AG08395 (cell line): Measurements from ENCODE around the gene MAN1A1.

Experiments
- DNase-seq: peaks from one replicate; pipeline ENCODE4 v3.0.0; 2012; ENCODE audit warnings: mixed read lengths, low spot score

Gene MAN1A1

DNA sequence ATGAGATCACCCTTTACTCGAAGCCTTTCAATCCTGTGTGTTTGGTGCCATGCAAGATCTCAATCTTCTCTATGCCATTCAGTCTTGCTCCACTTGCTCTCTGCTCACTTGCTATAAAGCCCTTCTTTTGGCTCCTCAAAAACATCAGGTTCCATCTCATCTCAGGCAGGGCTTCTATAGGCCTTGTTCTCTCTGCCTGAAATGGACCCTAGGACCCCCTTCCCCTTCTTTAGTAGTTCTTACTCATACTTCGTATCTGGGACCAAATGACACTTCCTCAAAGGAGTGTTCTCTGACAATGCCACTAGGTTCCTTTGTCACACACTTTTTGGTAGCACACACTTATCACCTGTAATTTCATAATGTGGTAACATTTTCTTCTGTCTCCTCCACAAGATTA lies 154.4 kb downstream of the MAN1A1 start:
- no peak for DNase-seq

DNA sequence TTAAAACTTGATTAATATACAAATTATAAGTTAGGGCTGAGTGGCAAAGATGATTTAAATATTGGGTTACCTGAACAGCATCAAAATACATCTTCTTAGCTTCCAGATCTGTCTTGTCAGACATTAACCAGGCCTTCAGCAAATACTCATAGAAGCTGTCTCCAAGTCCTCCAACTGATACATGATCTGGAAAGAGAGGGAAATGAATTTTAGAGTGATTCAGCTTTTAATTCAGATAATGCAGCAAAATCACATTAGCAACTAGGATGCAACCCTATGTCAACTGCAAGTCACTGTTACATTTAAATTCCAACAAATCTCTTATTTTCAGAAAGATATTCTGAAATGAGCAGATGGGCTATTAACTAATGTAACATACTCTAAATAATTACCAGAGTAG lies 155.9 kb downstream of the MAN1A1 start:
- DNase-seq: no peak

DNA sequence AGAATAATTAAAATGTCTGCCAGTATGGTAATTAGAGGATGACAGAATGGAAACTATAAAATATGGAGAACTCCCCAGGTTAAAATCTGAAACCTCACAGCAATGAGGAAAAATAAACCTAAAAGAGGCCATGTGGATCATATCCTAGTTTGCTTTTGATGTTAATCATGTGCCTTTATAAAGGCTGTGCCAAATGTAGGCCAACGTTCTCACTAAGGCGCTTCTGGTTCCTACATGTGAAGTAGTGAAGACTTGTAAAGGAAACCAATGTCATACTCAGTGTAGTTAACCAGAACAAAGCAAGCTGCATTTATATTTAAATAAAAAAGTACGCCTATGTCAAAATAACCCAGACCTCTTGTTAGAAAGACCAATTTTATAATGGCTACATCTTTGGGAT lies 157.4 kb downstream of the MAN1A1 start:
- no peak for DNase-seq

DNA sequence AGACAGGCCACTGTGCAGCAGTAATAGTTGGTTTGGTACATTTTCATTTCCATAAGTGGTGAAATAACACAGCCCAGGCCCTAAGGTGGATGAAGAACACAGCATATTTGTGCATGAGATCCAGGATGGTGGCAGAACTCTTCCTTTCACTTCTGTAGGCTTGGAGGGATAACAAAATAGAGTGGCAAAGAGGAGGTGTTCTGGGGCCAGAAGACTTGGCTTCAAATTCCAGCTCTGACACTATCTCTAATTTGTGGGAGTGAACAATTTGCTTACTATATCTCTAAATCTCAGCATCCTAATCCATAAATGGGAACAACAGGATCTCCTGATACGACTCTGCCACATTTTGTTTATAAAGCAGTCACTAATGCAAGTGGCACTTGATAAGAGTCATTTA lies 159.4 kb downstream of the MAN1A1 start:
- DNase-seq: no peak

DNA sequence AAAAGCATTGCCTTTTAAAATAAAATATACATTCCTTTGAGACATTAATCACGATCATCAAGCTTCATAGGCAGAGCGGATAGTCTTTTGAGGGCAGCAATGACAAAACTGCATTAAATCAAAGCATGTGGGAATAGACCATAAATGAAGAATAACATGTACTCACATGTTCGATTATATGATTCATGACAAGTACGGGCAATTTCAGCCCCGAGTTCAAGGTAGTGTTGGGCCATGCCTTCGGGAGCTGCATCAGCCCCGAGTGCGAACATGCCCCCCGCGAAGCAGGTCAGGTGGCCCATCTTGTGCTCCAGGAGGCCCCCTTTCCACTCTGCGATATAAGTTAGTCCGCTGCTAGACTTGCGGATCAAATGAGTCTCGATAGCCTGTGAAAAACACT lies 160.1 kb downstream of the MAN1A1 start:
- DNase-seq: no peak

- no peak for DNase-seq
Observed at GRCh38 chr6:119187596-119187995, 162.0 kb downstream of the MAN1A1 start.

DNA sequence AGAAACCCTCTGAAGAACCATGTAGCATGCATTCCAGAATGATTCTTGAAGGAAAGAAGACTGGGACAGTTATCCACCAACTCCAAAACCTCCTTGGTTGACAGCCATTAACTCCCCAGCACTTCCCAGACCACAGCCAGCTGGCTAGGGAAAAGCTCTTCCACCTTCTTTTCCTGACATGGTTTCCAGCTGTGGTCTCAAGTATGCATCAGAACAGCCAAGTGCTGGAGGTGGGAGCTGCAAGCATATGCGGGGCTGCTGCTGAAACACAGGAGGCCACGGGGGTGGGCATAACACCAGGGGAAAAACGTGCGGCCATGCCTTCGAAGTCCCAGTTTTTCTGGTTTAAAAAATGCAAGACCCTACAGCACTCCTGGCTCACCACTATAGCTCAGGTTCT lies 163.1 kb downstream of the MAN1A1 start:
- DNase-seq: no peak

GRCh38 chr6:119184008-119184648 lies 165.4 kb downstream of the MAN1A1 start:
- DNase-seq: no peak

GRCh38 chr6:119183457-119183856 lies 166.1 kb downstream of the MAN1A1 start:
- no peak for DNase-seq

DNA sequence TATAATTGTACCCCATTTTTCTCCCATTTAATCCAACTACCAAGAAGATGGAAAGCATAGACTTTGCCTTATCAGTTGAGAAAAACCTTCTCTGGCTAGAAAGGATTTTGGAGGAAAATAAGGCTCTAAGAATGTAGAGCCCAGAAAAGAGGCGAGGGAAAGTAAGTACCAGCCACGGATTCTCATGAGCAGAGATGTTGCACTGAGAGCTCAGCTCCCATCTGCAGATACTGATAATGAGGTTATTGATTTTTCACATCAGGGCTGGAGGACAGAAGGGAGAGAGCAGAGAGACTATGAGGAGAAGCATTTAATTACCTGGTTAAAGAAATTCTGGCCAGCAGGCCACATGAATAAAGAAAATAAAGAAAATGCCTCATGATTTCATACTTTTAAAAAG lies 166.7 kb downstream of the MAN1A1 start:
- DNase-seq: no peak

GRCh38 chr6:119182216-119182803 lies 167.3 kb downstream of the MAN1A1 start:
- DNase-seq: no peak

DNA sequence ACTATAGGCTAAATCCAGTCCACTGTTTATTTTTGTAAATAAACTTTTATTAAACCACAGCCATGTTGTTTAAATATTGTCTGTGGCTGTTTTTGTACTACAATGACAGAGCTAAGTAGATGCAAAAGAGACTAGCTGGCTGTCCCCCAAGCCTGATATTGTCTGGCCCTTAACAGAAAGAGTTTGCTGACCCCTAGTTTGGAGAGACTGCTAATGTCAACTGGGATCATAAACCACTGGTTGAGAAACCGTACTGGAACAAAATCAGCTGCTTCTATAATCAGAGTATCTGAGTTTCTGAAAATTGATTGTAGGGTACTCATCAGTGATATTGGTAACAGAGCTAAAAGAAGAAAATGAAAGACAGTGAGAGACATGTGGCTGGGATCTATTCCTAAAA lies 168.5 kb downstream of the MAN1A1 start:
- DNase-seq: no peak

DNA sequence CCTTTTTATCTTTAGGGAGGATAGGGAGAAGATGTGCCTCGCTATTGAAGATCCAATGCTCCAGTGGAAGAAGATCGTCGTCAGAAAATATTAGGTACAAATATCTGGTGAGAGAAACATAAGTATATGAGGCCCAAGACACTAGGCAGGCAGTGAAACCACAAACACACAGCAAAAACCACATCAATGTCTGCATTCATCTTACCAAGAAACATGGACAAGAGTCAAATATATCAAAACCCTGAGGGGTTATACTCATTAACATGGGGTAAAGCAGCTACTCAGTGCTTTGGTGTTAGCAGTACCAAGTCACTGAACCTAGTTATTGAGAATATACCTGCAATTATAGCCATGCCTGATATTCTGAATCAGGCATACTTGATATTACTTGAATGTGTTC lies 169.7 kb downstream of the MAN1A1 start:
- no peak for DNase-seq

DNA sequence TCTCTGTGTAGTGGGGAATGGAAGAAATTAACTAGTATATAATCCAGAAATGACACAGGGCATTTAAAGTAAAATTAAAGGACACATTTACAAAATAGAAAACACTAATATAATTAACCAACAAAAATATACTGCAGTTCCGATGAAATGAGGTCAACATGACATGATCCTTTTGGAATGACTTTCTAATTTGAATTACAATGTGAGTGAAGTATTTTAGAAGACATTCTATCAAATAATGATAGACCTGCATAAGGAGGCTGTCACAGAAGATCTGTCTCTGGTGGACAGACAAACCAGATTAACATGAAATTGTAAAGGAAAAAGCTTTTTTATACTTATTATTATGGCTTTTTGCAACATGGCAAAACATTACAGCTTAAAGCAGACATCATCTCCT lies 170.5 kb downstream of the MAN1A1 start:
- no peak for DNase-seq

- no peak for DNase-seq
Observed at GRCh38 chr6:119176445-119176844, 173.1 kb downstream of the MAN1A1 start.

- DNase-seq: peak; percentile 8
Observed at GRCh38 chr6:119174879-119175817, 174.4 kb downstream of the MAN1A1 start.

DNA sequence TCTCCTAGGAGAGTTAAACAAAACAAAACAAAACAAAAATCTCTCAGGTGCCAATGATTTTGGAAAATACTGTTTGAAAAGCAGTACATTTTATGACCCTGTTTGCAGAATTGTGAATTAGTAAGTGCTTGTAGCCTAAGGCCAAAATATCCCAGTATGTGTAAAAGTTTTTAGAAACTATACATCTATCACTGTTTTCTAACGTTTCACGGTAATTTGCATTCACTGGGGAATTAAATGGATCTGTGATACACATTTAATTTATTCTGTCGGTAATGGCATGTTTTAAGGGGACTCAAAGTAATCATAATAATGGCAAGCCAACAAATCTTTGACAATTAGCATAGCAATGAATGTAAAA lies 175.5 kb downstream of the MAN1A1 start:
- no peak for DNase-seq

DNA sequence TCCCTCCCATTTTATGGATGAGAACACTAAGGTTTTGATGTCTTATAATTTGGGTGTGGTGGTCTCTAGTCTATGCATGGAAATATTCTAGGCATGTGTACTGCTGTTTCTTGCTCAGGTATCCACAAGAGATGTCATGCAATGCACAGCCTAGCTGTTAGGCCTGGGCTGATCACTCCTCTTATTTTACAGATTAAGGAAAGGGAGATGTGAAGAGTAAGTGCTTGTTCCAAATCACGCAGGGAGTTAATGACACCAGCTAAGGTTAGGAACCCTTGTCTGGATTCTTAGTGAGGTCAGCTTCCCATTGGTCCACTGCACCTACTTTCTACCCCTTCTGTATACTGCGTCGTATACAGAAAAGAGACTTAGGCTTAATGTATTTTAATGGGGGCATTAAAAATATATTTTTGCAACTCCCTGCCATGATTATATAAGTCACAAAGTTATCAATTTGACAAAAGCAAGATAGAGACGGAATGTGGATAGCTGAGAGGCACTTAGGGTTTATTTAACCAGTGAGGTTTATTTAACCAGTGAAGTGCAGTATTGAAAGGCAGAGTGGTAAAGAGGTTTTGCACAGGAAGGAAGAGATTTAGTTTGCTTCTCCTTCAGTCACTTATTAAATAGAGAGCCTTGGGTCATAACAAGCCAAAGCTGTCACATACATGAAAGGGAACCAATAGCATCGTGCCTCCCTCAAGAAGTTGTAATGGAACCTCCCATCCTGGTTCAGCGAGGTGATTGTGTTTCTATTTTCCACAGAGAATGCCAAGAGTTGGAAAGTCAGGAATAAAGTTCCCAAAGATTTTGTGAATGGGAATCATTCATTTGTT lies 176.1 kb downstream of the MAN1A1 start:
- DNase-seq: no peak

- no peak for DNase-seq
Observed at GRCh38 chr6:119172824-119173223, 176.7 kb downstream of the MAN1A1 start.

DNA sequence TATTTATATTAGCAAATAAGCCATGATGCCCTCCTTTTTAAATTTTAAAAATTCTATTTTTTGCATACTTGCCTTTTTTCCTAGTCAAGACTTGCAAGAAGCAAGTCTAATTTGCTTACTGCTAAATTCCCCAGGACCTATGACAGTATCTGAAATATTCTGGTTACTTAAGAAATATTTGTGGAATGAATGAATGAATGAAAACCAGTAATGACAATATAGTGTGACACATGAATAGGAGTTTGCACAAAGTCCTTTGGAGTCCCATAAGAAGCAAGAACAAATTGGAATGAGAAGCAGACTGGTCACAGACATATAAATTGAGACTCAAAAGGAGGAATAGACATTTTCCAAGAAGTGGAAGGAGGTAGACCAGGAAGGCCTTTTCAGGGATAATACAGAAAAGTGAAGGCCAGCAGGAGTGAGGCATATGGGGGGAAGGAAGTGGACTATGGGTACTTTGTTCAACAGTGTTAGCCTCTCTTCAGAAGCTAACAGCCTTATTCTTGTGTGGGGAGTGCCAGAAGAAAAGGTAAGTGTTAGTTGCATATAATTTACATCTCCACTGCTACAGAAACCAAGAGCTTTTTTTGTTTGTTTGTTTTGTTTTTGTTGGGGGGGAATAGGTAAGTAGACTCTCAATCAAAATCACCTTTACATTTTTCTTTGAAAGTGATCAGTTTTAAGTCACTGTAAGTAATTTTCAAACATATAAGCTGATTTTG lies 177.5 kb downstream of the MAN1A1 start:
- DNase-seq: no peak

DNA sequence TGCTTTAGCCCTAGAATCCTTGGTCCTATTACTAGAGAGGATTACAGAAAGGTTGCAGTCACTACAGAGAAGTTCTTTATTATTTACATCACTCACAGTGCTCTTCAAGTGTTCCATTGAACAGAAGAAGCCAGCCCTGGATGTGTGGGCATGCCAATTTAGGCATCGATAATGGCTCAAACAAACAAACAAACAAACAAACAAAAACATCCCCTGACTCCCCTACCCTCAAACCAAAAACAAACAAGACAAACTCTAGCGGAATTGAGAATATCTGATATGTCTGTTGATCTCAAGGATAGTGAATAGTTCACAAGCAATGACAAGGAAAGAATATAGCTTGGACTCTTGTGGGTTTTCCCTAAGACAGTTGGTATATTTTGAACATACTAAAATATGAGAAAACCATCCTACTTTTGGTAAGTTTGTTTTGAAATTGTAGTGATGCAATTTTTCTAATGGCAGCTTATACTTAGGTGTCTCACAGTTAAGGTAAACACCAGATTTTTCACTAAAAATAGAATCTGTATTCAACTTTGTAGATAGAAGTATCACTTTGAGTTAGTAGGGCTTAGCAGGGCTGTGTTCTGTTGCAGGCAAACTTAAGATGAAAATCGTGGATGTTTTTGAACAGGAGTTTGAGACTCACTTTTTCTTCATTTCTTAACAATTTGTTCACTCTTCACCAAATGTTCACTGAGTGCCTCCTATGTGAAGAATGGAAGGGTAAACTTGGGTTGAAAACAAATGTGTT lies 178.3 kb downstream of the MAN1A1 start:
- DNase-seq: no peak
